IMR-90 (cell line): ENCODE data around the gene MYEOV. TPM values are rescaled to one million over a fixed set of nuclear protein-coding genes. Genes with fewer than 3 reads are reported as not detected.

Source experiments
- ATAC-seq: fragments of 200-7000 bp; cut with Tn5 transposase; 2 replicates; pipeline ENCODE4 v1.9.1; 2020; ENCODE audit warnings: low read depth, mild to moderate bottlenecking, moderate library complexity
- BruUV-seq: library from RNA; stranded (reverse); fragments of 400-500 nt; replicated peaks from 2 replicates; lab custom pipeline; 2021; lab: Mats Ljungman, UMichigan
- CTCF ChIA-PET: fragments of 300-600 bp; formaldehyde crosslinking; extraction: SDS; loops from one replicate; lab custom pipeline; 2021; ENCODE audit warnings: antibody characterized with exemption; lab: Yijun Ruan, JAX
- POLR2A ChIA-PET: fragments of 300-600 bp; sonication (Branson Sonifier 250); formaldehyde crosslinking; loops from one replicate; lab custom pipeline; 2022; ENCODE audit warnings: antibody characterized with exemption; ENCODE audit not compliant: unreplicated experiment; lab: Charles Lee
- DNase-seq: peaks from one replicate; pipeline ENCODE4 v3.0.0; 2013
- H2AFZ ChIP-seq: replicated peaks from 2 replicates; pipeline ENCODE3; 2013; ENCODE audit warnings: low read length, mild to moderate bottlenecking; ENCODE audit not compliant: poor library complexity
- H2AK5ac ChIP-seq: 2 replicates; pipeline ENCODE4 v1.6.1; 2013; ENCODE audit warnings: low read depth, low read length, inconsistent platforms
- H2AK9ac ChIP-seq: replicated peaks from 2 replicates; pipeline ENCODE3; 2013; ENCODE audit warnings: mild to moderate bottlenecking, low read depth, low read length, moderate library complexity; ENCODE audit not compliant: poor library complexity
- H2BK120ac ChIP-seq: 2 replicates; pipeline ENCODE4 v1.6.1; 2013; ENCODE audit warnings: low read depth, low read length, inconsistent platforms
- H2BK15ac ChIP-seq: 3 replicates; pipeline ENCODE4 v1.6.1; 2013; ENCODE audit warnings: low read depth, low read length, inconsistent platforms
- H2BK20ac ChIP-seq: 2 replicates; pipeline ENCODE4 v1.6.1; 2013; ENCODE audit warnings: low read depth, mild to moderate bottlenecking, inconsistent platforms, low read length, moderate library complexity
- H2BK5ac ChIP-seq: 2 replicates; pipeline ENCODE4 v1.6.1; 2013; ENCODE audit warnings: mild to moderate bottlenecking, low read depth, low read length, inconsistent platforms; ENCODE audit not compliant: poor library complexity, severe bottlenecking
- H3K14ac ChIP-seq: replicated peaks from 2 replicates; pipeline ENCODE4 v1.6.1; 2013; ENCODE audit warnings: low read depth, low read length, inconsistent platforms
- H3K18ac ChIP-seq: 2 replicates; pipeline ENCODE4 v1.6.1; 2013; ENCODE audit warnings: low read depth, low read length, control low read depth
- H3K23ac ChIP-seq: 2 replicates; pipeline ENCODE4 v1.6.1; 2013; ENCODE audit warnings: low read depth, low read length, inconsistent platforms
- H3K27ac ChIP-seq: 2 replicates; pipeline ENCODE4 v1.5.1; 2013; ENCODE audit warnings: mild to moderate bottlenecking, control low read depth, low read length; ENCODE audit not compliant: insufficient read depth
- H3K27me3 ChIP-seq: 2 replicates; pipeline ENCODE4 v1.6.1; 2013; ENCODE audit warnings: low read length; ENCODE audit not compliant: control insufficient read depth, insufficient read depth
- H3K36me3 ChIP-seq: 2 replicates; pipeline ENCODE4 v1.6.1; 2013; ENCODE audit warnings: low read length, mixed read lengths; ENCODE audit not compliant: control insufficient read depth, insufficient read depth
- H3K4ac ChIP-seq: 2 replicates; pipeline ENCODE4 v1.6.1; 2013; ENCODE audit warnings: low read depth, low read length, inconsistent platforms
- H3K4me1 ChIP-seq: 2 replicates; pipeline ENCODE4 v1.6.1; 2013; ENCODE audit warnings: low read length, mixed read lengths; ENCODE audit not compliant: control insufficient read depth, insufficient read depth
- H3K4me2 ChIP-seq: 2 replicates; pipeline ENCODE4 v1.6.1; 2013; ENCODE audit warnings: low read depth, mild to moderate bottlenecking, control low read depth, low read length, moderate library complexity
- H3K4me3 ChIP-seq: 2 replicates; pipeline ENCODE4 v1.5.1; 2013; ENCODE audit warnings: low read depth, mild to moderate bottlenecking, control low read depth, low read length, moderate library complexity; ENCODE audit not compliant: insufficient read depth
- H3K56ac ChIP-seq: 2 replicates; pipeline ENCODE4 v1.6.1; 2013; ENCODE audit warnings: low read length, inconsistent platforms; ENCODE audit not compliant: insufficient read depth; ENCODE audit errors: extremely low read depth
- H3K79me1 ChIP-seq, 2 experiments: 2 replicates each; pipeline ENCODE4 v1.6.1; 2013; ENCODE audit warnings: low read length in 2 of 2, inconsistent platforms in 1 of 2, low read depth in 1 of 2
- H3K9ac ChIP-seq: 2 replicates; pipeline ENCODE4 v1.6.1; 2013; ENCODE audit warnings: low read depth, low read length, control low read depth
- H3K9me1 ChIP-seq: 2 replicates; pipeline ENCODE4 v1.6.1; 2013; ENCODE audit warnings: low read length, inconsistent platforms; ENCODE audit not compliant: insufficient read depth
- H3K9me3 ChIP-seq: 2 replicates; pipeline ENCODE4 v1.6.1; 2013; ENCODE audit warnings: low read length; ENCODE audit not compliant: control insufficient read depth, insufficient read depth
- H4K20me1 ChIP-seq: 2 replicates; pipeline ENCODE4 v1.6.1; 2013; ENCODE audit warnings: low read length, inconsistent platforms; ENCODE audit not compliant: insufficient read depth
- H4K5ac ChIP-seq: 2 replicates; pipeline ENCODE4 v1.6.1; 2013; ENCODE audit warnings: mild to moderate bottlenecking, low read depth, low read length, control low read depth
- H4K8ac ChIP-seq, 2 experiments: 2 replicates each; pipeline ENCODE4 v1.6.1; 2013; ENCODE audit warnings: low read depth in 2 of 2, low read length in 2 of 2, control low read depth in 1 of 2, inconsistent platforms in 1 of 2
- H4K91ac ChIP-seq: 2 replicates; pipeline ENCODE4 v1.6.1; 2013; ENCODE audit warnings: low read depth, low read length, inconsistent platforms; ENCODE audit not compliant: insufficient read depth
- BHLHE40 ChIP-seq: fragments of 150-350 bp; IDR thresholded peaks from 2 replicates; pipeline ENCODE4 v1.6.1; 2016; ENCODE audit warnings: mild to moderate bottlenecking, low read depth, low read length
- CEBPB ChIP-seq: IDR thresholded peaks from 2 replicates; pipeline ENCODE4 v1.6.1; 2012; ENCODE audit warnings: low read depth, low read length, improper control_type of control experiment
- CHD1 ChIP-seq: IDR thresholded peaks from 2 replicates; pipeline ENCODE4 v1.6.1; 2012; ENCODE audit warnings: low read depth, low read length, improper control_type of control experiment
- ELK1 ChIP-seq: fragments of 150-350 bp; IDR thresholded peaks from 2 replicates; pipeline ENCODE4 v1.6.1; 2016; ENCODE audit warnings: low read depth, mild to moderate bottlenecking, low read length, moderate library complexity, borderline replicate concordance
- FOS ChIP-seq: fragments of 150-350 bp; IDR thresholded peaks from 2 replicates; pipeline ENCODE4 v1.6.1; 2016; ENCODE audit warnings: low read depth, low read length
- MAZ ChIP-seq: IDR thresholded peaks from 2 replicates; pipeline ENCODE4 v1.6.1; 2012; ENCODE audit warnings: low read depth, mild to moderate bottlenecking, low read length, improper control_type of control experiment, moderate library complexity, borderline replicate concordance
- MXI1 ChIP-seq: IDR thresholded peaks from 2 replicates; pipeline ENCODE4 v1.6.1; 2012; ENCODE audit warnings: low read depth, mild to moderate bottlenecking, low read length, moderate library complexity, borderline replicate concordance
- RCOR1 ChIP-seq: IDR thresholded peaks from 2 replicates; pipeline ENCODE4 v1.6.1; 2012; ENCODE audit warnings: mild to moderate bottlenecking, low read length, improper control_type of control experiment; ENCODE audit not compliant: insufficient replicate concordance
- RFX5 ChIP-seq: IDR thresholded peaks from 2 replicates; pipeline ENCODE4 v1.8.0; 2012; ENCODE audit warnings: low read depth, mild to moderate bottlenecking, low read length, moderate library complexity
- SMC3 ChIP-seq: fragments of 150-350 bp; IDR thresholded peaks from 2 replicates; pipeline ENCODE4 v1.6.1; 2016; ENCODE audit warnings: low read depth, mild to moderate bottlenecking, antibody characterized with exemption, low read length, moderate library complexity
- USF2 ChIP-seq: fragments of 150-350 bp; IDR thresholded peaks from 2 replicates; pipeline ENCODE4 v1.6.1; 2017; ENCODE audit warnings: mild to moderate bottlenecking, antibody characterized with exemption, low read length, low read depth
- WGBS, 2 experiments: methylation state at CpG; one replicate each; pipeline versions ENCODE4 v1.1.5 to v1.1.7; 2013; ENCODE audit warnings: missing lambda C conversion rate in 2 of 2; ENCODE audit not compliant: insufficient read length in 1 of 2; ENCODE audit errors: extremely low coverage in 2 of 2; 5-methylcytosine and 5-hydroxymethylcytosine counted together
- dilution Hi-C: fragments of 300-500 bp; cut with HindIII; formaldehyde crosslinking; loops from one replicate; pipeline ENCODE4 v1.14.3; 2018; ENCODE audit warnings: low sequenced_read_pairs; ENCODE audit not compliant: unreplicated experiment
- in situ Hi-C: fragments of 300-500 bp; cut with MboI; formaldehyde crosslinking; loops from 3 replicates; pipeline ENCODE4 v1.14.3; 2019; ENCODE audit warnings: low sequenced_read_pairs, inconsistent platforms, mixed read lengths
- intact Hi-C: fragments of 100-400 bp; cut with micrococcal nuclease; formaldehyde crosslinking; loops from 2 replicates; pipeline ENCODE4 v1.10.0; 2022
- polyA plus RNA-seq, 3 experiments: library from polyadenylated mRNA; depleted of rRNA; stranded (reverse); fragments of >200 nt; gene quantifications; 2 replicates each; pipeline ENCODE4 v1.2.3, GENCODE V29; 2012; ENCODE audit warnings: low replicate concordance in 1 of 3
- total RNA-seq: library from RNA; depleted of rRNA; stranded (reverse); fragments of >200 nt; gene quantifications from 2 replicates; pipeline ENCODE4 v1.2.3, GENCODE V29; 2012

MYEOV gene
- total and polyA plus RNA-seq, 2 of the 4 experiments (the other 2 are of a cell fraction): 5.8 to 6.8 TPM

GRCh38 chr11:69245041-69245440 lies 48.9 kb upstream of the MYEOV start:
- Histone ChIP-seq H3K56ac (no peak overlapping the region), H2AK5ac (no peak overlapping the region), H3K14ac (no peak overlapping the region), H3K9me1 (no peaks in the 10 kb centered on the region; the same call in 1 of the 2 replicates), H3K4me1 (peaks cover 7% of the 10 kb centered on the region), H4K5ac (no peak overlapping the region), H3K23ac (no peak overlapping the region), H2BK5ac (no peak overlapping the region), H3K36me3 (no peaks in the 10 kb centered on the region), H3K4me2 (no peak overlapping the region), H2BK15ac (no peak overlapping the region), H4K20me1 (no peaks in the 10 kb centered on the region), H2AK9ac (no peak overlapping the region), H3K79me1 (no peaks in the 10 kb centered on the region), H3K9ac (no peak overlapping the region), H2BK120ac (no peak overlapping the region), H3K27ac (no peak overlapping the region), H2AFZ (no peak overlapping the region), H4K91ac (no peak overlapping the region), H3K27me3 (peaks cover 6% of the 10 kb centered on the region), H2BK20ac (no peak overlapping the region), H3K4me3 (no peak overlapping the region), H3K4ac (no peak overlapping the region), H3K9me3 (no peaks in the 10 kb centered on the region), H4K8ac (no peak overlapping the region), H3K18ac (no peak overlapping the region)
- no peak for TF ChIP-seq RCOR1
- no peak for TF ChIP-seq MAZ
- no peak for TF ChIP-seq MXI1
- no peak for TF ChIP-seq RFX5
- TF ChIP-seq FOS: no peak
- no peak for TF ChIP-seq USF2
- TF ChIP-seq CHD1: no peak
- no peak for TF ChIP-seq BHLHE40
- no peak for TF ChIP-seq CEBPB
- TF ChIP-seq SMC3: no peak
- no peak for TF ChIP-seq ELK1
- ATAC-seq (no peak), DNase-seq (no peak)
- intact Hi-C loops: no loop called here
- in situ Hi-C loops: no loop called here
- dilution Hi-C loops: no loop called here
- WGBS, 2 experiments: no CpG with 5 or more reads among the region's 2 CpGs
- BruUV-seq: no TSS peak
- POLR2A ChIA-PET: no interaction called here
- CTCF ChIA-PET: no interaction called here
